ENCODE results near the gene PMS2.
"Not testable (repeated sequence)": the region's sequence is repeated elsewhere in the genome, so short reads cannot be mapped to it uniquely, and the experiment has no call there.

PMS2 gene

DNA sequence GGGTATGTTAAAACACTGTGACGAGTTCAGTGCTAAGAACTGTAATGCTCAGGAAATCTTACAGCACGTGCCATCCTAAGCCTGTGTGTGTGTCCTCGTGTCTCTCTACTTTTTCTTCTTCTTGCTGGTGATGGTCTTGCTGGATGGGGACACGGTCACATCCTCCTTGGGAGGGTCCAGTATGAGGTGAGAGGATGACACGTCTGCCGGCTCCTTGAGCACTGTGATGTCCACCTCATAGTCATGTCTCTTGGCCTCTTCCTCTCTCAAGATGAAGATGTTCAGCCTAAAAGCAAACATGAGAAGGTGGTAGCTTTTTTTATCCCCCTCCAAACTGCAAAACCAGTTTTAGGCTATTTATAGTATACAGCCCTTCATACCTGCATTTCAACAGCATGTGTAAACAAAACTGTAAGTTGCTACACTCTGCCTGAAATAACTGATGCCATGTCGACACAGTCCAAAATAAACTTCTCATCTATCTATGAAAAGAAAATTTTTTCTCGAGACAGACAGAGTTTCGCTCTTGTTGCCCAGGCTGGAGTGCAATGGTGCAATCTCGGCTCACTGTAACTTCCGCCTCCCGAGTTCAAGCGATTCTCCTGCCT, 82.5 kb downstream of the PMS2 start:
- DNase-seq: not testable (repeated sequence)

DNA sequence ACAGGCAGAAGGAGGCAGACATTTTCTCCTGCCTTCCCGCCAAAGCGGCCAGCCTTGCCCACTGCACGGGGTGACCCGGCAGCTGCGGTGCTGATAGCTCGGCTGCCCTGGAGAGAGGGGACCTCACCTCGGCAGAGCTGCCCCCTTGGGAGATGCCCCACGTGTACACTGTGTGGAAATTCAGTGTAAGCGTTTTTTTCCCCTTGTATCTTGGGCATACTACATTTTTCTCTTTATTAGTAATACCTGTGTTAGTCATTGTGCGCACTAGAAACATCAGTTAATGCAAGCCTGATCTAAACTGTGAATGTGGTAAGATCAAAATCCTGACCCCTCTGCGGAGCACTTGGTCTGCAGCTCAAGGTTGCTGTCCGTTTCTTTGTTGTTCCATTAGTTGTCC, 84.2 kb downstream of the PMS2 start:
- not testable (repeated sequence) for DNase-seq

DNA sequence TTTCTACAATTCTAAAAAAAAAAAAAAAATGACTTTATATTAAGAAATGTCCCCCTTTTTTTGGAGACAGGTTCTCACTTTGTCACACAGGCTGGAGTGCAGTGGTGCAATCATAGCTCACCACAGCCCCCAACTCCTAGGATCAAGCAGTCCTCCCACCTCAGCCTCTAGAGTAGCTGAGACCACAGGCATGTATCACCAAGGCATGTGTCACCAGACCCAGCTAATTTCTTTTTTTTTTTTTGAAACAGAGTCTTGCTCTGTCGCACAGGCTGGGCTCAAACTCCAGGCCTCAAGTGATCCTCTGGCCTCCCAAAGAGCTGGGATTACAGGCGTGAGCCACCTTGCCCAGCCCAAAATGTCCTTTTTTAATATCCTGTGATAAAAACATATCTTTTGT, 84.7 kb downstream of the PMS2 start:
- DNase-seq: not testable (repeated sequence)

Measured in nucleus accumbens (tissue), 56 donors.